ENCODE measurements around the gene MASP1.
"Not testable (repeated sequence)": the region's sequence is repeated elsewhere in the genome, so short reads cannot be mapped to it uniquely, and the experiment has no call there.

The MASP1 gene

DNA sequence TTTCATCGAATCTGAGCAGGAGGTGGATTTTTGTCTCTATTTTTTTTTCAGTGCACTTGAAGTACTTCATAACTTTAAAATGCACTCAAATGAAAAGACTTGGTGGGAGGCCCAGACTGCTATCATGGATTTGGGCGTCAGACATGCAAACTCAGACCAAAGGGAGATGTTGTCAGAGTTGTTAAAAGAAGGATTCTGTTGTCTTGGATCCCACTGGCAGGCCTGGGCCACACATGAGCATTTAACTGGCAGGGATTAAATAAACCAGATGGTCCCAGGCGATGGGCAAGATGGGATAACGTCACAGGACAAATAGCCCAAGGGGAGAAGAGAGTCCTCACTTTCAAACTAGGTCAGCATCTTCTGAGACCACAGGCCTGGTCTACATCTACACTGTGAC lies 78.8 kb downstream of the MASP1 start:
- DNase-seq = no peak

- no peak for DNase-seq
These were observed 79.4 kb downstream of the MASP1 start for GRCh38 chr3:187212196-187212545.

DNA sequence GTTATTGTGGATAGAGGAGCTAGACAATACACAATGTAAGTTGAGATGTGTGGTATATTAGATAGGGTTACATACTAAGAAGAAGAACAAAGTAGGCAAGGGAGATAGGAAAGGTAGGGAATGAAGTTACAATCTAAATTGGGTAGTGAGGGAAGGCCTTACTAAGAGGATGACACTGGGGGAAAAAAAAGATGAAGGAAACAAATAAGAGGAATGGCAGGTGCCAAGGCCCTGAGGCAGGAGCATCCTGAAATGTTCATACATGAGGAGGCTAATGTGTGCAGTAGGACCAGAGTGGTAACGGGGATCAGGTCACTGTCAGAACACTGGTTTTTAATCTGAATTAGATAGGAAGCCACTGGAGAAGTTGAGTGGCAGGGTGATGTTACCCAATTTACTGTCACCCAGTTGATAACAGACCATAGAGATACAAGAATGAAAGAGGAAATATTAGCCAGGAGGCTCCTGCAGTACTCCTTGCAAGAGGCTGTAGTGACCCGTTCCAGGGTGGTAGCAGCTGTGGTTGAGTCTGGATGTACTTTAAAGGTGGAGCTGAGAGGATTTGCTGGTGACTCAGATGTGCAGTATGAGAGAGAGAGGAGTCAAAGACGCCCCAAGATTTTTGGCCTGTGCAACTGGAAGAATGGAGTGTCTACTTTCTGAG lies 79.9 kb downstream of the MASP1 start:
- DNase-seq = no peak

DNA sequence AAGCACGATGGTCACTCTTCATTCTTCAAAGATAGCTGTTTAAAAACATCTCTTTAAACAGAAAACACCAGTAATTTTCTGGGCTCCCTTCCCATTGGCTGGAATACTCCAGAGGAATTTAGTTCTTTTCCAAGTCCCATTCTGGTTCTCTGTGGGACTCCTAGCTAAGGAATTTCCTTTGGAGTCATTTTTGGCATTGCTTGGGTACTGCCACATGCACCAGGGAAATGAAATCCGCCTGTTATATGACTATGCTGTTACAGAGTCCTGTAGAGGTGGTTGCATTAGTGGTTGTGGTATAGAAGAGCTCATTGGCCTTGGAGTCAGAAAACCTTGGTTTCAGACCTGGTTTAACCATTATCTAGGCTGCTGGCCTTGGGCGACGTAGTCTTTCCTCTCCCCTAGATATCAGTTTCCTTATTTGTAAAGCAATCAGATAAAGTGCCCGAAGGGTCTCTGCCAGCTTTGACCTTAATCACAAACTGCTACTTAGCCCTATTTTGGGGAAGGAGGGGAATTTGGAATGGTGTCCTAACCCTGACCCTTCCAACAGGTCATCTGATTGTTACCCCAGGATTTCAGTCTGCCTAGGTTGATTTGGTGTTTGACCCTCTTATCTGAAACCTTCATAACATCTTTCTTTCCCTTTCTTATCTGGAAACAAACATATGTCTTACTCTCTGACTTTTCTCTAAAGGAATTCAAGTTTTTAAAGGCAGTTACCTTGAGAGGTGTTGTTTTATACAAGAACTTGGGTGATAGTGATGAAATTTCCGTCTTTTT lies 80.8 kb downstream of the MASP1 start:
- DNase-seq = no peak

DNA sequence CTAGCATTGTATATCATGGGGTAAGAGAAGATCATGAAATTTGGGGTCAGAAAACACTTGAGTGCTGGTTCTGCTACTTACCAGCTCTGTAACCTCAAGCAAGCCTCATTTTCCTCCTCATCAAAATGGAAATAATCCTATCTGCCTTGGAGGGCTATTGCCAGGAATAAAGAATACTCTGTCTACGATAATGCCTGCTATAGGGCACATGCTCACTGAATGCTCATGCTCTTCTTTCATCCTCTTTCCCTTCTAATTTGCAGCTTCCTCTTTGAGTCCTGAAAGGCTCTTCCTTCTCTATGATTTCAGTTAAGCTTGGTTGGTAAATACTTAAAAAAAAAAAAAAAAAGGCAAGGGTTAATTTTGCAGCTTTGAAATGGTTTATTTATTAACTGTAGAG lies 81.4 kb downstream of the MASP1 start:
- no peak for DNase-seq

DNA sequence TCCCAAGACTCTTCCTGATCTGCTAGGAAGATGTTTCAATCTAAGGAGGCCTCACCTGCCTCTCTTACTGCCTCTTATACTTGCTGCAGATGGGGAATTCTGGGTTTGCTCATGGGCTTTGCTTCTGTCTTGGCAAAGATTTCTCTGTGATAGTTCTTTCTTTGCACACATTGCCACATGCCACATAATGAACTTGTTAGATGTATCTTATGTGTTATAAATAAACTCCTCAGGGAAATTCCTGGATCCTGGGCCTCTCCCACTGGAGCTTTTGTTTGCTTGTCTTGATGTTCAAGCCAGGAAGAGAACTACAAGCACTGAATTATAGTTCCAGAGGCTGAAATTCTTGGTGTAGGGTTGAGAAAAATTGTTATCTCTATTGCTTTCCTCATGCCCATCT lies 82.0 kb downstream of the MASP1 start:
- DNase-seq = no peak

- DNase-seq = no peak
These were observed 83.4 kb downstream of the MASP1 start for GRCh38 chr3:187208159-187208558.

GRCh38 chr3:187207624-187208023 lies 83.9 kb downstream of the MASP1 start:
- no peak for DNase-seq

DNA sequence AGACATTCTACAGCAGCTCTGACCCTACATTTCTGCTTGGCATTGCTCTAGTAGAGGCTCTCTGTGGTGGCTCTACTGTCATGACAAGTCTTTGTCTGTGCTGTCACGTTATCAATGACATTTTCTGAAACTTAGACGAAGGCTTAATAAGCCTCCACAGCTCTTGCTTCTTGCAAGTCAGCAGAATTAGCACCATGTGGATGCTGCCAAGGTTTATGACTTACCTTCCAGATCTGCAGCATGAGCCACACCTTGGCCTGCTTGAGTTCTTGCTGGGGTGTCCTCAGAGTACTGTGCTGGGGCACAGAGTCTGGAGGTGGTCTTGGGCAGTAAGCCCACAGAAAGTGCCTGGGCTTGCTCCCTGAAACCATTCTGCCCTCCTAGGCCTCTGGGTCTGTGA lies 84.5 kb downstream of the MASP1 start:
- no peak for DNase-seq

DNA sequence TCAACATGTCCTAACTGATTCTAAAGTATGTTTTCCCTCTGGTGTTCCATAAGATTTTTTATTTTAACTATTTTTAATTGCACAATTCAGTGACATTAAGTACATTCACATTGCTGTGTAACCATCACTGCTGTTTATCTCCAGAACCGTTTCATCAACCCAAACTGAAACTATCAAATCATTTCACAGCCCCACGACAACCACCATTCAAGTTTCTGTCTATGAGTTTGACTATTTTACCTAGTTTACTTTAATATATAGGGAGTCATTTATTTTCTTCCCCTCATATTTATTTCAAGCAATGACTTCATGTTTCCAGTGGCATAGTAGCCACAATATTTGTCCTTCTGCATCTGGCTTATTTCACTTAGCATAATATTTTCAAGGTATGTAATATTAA lies 85.9 kb downstream of the MASP1 start:
- DNase-seq = no peak

DNA sequence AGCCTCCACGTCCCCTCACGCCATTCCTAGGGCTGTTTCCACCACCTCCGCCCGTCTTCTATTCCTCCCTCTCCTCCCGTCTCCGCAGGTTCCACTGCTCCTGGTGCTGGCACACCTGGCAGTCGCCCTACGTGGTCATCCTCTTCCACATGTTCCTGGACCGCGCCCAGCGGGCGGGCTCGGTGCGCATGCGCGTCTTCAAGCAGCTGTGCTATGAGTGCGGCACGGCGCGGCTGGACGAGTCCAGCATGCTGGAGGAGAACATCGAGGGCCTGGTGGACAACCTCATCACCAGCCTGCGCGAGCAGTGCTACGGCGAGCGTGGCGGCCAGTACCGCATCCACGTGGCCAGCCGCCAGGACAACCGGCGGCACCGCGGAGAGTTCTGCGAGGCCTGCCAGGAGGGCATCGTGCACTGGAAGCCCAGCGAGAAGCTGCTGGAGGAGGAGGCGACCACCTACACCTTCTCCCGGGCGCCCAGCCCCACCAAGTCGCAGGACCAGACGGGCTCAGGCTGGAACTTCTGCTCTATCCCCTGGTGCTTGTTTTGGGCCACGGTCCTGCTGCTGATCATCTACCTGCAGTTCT lies 92.0 kb downstream of the MASP1 start:
- not testable (repeated sequence) for DNase-seq

- no peak for DNase-seq
These were observed 93.0 kb downstream of the MASP1 start for GRCh38 chr3:187198490-187198889.

DNA sequence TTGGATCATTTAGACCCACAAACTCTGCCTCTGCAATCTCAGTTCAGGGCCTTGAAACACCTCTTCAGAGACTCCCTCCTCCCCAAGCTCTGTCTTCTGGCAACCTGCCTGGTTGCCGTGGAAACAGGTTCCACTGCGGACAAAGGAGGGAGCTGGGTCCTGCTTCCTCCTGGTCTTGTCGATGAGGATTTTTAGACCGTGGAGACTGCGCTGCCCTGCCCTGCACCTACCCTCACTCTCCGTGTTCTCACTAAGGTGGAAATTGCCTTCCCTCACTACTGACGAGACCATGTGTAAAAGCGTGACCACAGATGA lies 94.2 kb downstream of the MASP1 start, which contains the start of gene RTP1:
Gene RTP1, plus strand, starts transcription at position 152 of the 315 bp plus-strand sequence. Its CDS starts 30 bp downstream, at position 182.
- no peak for DNase-seq

DNA sequence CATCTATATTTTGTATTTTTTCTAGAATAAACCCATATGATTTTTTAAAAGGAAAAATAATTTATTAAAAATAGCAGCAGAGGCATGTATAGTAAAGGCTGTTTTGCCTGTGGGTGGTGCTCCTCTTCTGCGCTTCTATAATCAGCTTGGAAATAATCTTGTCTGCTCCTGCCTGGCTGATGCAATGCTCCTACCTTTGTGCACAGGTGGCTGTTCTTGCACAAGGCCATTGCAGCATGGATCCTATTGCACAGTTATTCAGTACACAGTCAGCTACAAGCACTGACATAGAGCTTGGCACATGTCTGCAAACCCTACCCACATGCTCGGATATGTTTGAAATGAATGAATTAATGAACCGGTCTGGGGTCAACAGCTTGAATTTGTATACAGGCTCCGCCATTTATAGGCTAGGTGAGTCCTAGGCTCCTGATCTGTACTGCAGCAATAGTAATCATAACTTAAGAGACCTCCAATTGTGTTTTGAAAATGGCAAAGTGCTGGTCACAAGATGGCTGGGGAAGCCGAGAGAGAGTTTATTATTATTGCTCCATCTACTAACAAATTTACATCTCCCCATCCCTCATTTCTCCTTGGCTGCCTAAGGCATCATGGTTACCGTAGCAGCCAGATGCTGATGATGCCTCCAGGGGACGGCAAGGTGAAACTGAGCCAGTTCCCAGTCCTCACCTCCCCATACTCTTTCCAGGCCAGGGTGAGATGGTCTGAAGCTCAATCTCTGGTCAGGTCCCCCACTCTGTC lies 94.8 kb downstream of the MASP1 start:
- DNase-seq = no peak

- DNase-seq = no peak
These were observed 98.4 kb downstream of the MASP1 start for GRCh38 chr3:187193181-187193580.

- no peak for DNase-seq
These were observed 100.3 kb downstream of the MASP1 start for GRCh38 chr3:187191271-187191670.

DNA sequence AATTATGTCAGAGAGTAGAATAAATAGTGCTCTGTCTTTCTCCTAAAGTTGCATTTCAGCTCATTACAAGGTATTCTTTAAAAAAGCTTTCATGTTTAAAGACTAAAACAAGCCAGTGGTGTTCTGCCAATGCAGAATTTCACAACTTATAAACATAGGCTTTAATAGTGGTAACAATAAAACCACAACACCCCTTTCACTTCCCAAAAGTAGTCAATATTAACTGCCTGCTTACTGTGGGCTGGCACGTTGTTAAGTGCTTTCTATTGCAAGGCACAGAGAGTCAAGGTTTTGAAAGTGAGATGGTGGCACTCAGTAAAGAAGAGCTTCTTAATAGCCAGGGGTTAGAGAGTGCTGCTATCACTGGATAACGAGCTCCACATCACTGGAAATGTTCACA lies 102.6 kb downstream of the MASP1 start:
- no peak for DNase-seq

DNA sequence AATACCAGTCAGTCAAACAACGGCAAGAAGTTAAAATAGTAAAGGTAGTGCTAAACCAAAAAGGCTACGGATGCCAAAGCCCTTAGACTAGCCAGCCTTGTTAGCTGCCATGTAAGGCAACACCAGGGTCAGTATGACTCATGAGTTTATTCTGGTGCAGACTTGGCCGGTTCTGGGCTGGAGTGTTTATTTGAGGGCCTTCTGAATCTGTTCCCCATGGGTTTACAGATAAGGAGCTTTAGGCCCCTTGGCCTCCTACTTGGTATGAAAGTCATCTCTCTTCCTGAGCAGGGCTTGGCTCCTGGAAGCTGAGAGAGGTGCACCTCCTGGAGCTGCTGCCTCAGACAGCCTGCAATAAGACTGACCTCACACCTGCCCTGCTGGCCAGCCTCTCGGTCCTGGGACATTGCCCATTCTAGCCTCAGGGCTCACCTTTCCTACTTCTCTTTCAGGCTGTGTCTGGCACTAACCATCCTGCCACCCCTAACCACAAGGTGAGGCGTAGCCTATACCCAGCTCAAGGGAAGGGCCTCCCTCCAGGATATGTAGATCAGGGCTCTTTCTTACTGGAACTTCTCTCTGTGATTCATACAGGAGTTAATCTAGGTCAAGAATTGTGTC lies 104.6 kb downstream of the MASP1 start:
- no peak for DNase-seq

GRCh38 chr3:187186375-187186774 lies 105.2 kb downstream of the MASP1 start:
- DNase-seq = no peak

GRCh38 chr3:187185759-187186158 lies 105.8 kb downstream of the MASP1 start:
- DNase-seq = peak; percentile 46

All from NCI-H526 treated with DMSO at 0.1 percent for 48 hours (cell line).